K562 (cell line): ENCODE results near the gene IPO13. TPM values are rescaled to one million over a fixed set of nuclear protein-coding genes. Genes with fewer than 3 reads are reported as not detected.

ENCODE experiments used
- CHD1 ChIP-seq: fragments of 200-600 bp; sonication (generic); IDR thresholded peaks from one replicate; pipeline ENCODE4 v1.6.1; 2012; ENCODE audit warnings: mild to moderate bottlenecking, moderate library complexity, low read length, inconsistent platforms
- EZH2 ChIP-seq: IDR thresholded peaks from 2 replicates; pipeline ENCODE4 v1.6.1; 2012; ENCODE audit warnings: low read depth, mild to moderate bottlenecking, inconsistent platforms, low read length, borderline replicate concordance
- KLF16 ChIP-seq: IDR thresholded peaks from 2 replicates; pipeline ENCODE4 v1.6.1; 2016; ENCODE audit warnings: antibody characterized with exemption
- NRF1 ChIP-seq, 2 experiments: fragments of 450-650 bp; IDR thresholded peaks in 1 of 2; conservative IDR thresholded peaks in 1 of 2; 2 replicates each; pipeline ENCODE4 v1.6.1; 2014; ENCODE audit warnings: mild to moderate bottlenecking in 2 of 2
- PHF20 ChIP-seq: fragments of 450-650 bp; IDR thresholded peaks from 2 replicates; pipeline ENCODE4 v1.6.1; 2018; ENCODE audit not compliant: partially characterized antibody
- PRMT5 ChIP-seq: sonication (generic); formaldehyde crosslinking; IDR thresholded peaks from 2 replicates; pipeline ENCODE4 v1.5.0; 2020; ENCODE audit warnings: missing genetic modification reagents
- SP1 ChIP-seq: sonication (generic); formaldehyde crosslinking; IDR thresholded peaks from 2 replicates; pipeline ENCODE4 v1.8.1; 2022; ENCODE audit warnings: mild to moderate bottlenecking, missing genetic modification reagents
- TAF7 ChIP-seq: fragments of 450-650 bp; IDR thresholded peaks from 2 replicates; pipeline ENCODE4 v1.6.1; 2016; ENCODE audit warnings: missing genetic modification characterization, missing compliant biosample characterization
- XRCC3 ChIP-seq: fragments of 450-650 bp; IDR thresholded peaks from 2 replicates; pipeline ENCODE4 v1.6.1; 2017; ENCODE audit warnings: mild to moderate bottlenecking, moderate library complexity
- ZBTB17 ChIP-seq: fragments of 450-650 bp; formaldehyde crosslinking; IDR thresholded peaks from 2 replicates; pipeline ENCODE4 v1.4.0; 2020; ENCODE audit warnings: mild to moderate bottlenecking
- polyA plus RNA-seq, 8 experiments: library from polyadenylated mRNA; depleted of rRNA in 4 of 8; stranded (reverse) in 5 of 8; unstranded in 3 of 8; fragments of >200 nt; fragmentation: Nextera tagmentation in 2 of 8; fragmentation: Illumina TruSeq in 1 of 8; extraction: Ambion mirVana in 2 of 8; extraction: Trizol in 1 of 8; gene quantifications; 2 replicates each; pipeline versions ENCODE4 v1.2.1 to v1.2.3, GENCODE V29; 2011 to 2014; ENCODE audit warnings: inconsistent platforms in 1 of 8, missing spikeins in 1 of 8
- total RNA-seq, 7 experiments: library from RNA; depleted of rRNA in 6 of 7; stranded (reverse); fragments of >200 nt in 6 of 7; fragmentation: Illumina TruSeq in 2 of 7; extraction: Trizol in 2 of 7; gene quantifications; 2 replicates each; pipeline versions ENCODE4 v1.2.1 to v1.2.3, GENCODE V29; 2011 to 2021; ENCODE audit warnings: low replicate concordance in 1 of 7
- TF ChIP-seq, protein P1 (sequence below): fragments of 450-650 bp; IDR thresholded peaks from 2 replicates; pipeline ENCODE4 v1.6.1; 2017; ENCODE audit warnings: antibody characterized with exemption, mild to moderate bottlenecking
- TF ChIP-seq, protein P2 (sequence below): fragments of 450-650 bp; IDR thresholded peaks from 2 replicates; pipeline ENCODE4 v1.6.1; 2018; ENCODE audit not compliant: partially characterized antibody
- TF ChIP-seq, protein P3 (sequence below): sonication (generic); formaldehyde crosslinking; IDR thresholded peaks from 2 replicates; pipeline ENCODE4 v1.8.0; 2022; ENCODE audit warnings: missing genetic modification reagents, mild to moderate bottlenecking, borderline replicate concordance
- TF ChIP-seq, protein P4 (sequence below): fragments of 250-450 bp; sonication (Bioruptor Pico); IDR thresholded peaks from 2 replicates; pipeline ENCODE4 v1.5.0; 2021; ENCODE audit warnings: mild to moderate bottlenecking, borderline replicate concordance

The IPO13 gene
- total and polyA plus RNA-seq, 9 of the 15 experiments (the other 6 are each of a cell fraction or from before 2014, with no cell fraction given) = 7.0 to 30.8 (median 16.2) TPM

DNA sequence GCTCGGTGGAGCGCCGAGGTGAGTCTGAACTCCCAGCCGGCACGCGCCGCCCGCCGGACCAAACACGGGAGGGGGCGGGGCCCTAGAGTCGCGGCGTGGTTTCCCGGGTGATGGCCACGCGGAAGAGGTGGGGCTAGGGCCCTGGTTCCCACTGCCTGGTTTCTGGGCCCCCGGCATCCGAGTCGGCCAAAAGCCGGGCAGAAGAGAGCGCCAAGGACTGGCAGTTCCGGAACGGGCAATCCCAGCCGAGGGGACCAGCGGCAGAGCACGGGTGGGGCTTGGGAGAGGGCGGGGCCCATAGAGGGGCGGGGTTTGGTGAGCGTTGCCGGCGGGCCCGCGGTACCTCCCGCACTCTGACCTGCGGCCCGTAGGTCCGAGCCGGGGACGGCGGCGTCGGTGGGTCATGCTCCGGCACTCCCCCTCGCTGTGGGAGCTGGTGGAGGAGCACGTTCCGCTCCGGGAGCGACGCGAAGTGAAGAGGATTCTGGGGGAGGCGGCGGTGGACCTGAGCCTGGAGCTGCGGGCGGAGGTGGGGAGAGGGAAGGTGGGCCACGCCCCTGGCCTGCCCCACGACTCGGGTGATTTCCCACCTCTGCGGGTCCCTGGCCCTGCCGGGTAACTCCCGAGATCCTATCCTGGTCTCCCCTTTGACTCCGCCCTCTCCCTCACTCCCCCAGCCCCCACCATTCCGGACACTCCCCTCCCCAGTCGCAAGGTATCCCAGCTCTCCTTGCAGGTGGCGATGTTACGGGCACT is 44.9 kb downstream of the IPO13 start, which contains the start of gene CCDC24 (continued):
- TF ChIP-seq, protein P1, sequence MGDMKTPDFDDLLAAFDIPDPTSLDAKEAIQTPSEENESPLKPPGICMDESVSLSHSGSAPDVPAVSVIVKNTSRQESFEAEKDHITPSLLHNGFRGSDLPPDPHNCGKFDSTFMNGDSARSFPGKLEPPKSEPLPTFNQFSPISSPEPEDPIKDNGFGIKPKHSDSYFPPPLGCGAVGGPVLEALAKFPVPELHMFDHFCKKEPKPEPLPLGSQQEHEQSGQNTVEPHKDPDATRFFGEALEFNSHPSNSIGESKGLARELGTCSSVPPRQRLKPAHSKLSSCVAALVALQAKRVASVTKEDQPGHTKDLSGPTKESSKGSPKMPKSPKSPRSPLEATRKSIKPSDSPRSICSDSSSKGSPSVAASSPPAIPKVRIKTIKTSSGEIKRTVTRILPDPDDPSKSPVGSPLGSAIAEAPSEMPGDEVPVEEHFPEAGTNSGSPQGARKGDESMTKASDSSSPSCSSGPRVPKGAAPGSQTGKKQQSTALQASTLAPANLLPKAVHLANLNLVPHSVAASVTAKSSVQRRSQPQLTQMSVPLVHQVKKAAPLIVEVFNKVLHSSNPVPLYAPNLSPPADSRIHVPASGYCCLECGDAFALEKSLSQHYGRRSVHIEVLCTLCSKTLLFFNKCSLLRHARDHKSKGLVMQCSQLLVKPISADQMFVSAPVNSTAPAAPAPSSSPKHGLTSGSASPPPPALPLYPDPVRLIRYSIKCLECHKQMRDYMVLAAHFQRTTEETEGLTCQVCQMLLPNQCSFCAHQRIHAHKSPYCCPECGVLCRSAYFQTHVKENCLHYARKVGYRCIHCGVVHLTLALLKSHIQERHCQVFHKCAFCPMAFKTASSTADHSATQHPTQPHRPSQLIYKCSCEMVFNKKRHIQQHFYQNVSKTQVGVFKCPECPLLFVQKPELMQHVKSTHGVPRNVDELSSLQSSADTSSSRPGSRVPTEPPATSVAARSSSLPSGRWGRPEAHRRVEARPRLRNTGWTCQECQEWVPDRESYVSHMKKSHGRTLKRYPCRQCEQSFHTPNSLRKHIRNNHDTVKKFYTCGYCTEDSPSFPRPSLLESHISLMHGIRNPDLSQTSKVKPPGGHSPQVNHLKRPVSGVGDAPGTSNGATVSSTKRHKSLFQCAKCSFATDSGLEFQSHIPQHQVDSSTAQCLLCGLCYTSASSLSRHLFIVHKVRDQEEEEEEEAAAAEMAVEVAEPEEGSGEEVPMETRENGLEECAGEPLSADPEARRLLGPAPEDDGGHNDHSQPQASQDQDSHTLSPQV = 0 out of 2 replicates have a peak, but pooled peaks have one; percentile 61
- TF ChIP-seq, protein P2, sequence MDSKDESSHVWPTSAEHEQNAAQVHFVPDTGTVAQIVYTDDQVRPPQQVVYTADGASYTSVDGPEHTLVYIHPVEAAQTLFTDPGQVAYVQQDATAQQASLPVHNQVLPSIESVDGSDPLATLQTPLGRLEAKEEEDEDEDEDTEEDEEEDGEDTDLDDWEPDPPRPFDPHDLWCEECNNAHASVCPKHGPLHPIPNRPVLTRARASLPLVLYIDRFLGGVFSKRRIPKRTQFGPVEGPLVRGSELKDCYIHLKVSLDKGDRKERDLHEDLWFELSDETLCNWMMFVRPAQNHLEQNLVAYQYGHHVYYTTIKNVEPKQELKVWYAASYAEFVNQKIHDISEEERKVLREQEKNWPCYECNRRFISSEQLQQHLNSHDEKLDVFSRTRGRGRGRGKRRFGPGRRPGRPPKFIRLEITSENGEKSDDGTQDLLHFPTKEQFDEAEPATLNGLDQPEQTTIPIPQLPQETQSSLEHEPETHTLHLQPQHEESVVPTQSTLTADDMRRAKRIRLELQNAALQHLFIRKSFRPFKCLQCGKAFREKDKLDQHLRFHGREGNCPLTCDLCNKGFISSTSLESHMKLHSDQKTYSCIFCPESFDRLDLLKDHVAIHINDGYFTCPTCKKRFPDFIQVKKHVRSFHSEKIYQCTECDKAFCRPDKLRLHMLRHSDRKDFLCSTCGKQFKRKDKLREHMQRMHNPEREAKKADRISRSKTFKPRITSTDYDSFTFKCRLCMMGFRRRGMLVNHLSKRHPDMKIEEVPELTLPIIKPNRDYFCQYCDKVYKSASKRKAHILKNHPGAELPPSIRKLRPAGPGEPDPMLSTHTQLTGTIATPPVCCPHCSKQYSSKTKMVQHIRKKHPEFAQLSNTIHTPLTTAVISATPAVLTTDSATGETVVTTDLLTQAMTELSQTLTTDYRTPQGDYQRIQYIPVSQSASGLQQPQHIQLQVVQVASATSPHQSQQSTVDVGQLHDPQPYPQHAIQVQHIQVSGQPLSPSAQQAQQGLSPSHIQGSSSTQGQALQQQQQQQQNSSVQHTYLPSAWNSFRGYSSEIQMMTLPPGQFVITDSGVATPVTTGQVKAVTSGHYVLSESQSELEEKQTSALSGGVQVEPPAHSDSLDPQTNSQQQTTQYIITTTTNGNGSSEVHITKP = peak; percentile 77
- TF ChIP-seq PHF20 (peak; percentile 40), PRMT5 (no peak), SP1 (CRISPR knock-in tag) (peak; percentile 91), KLF16 (no peak; the same call in 1 of the 2 replicates), ZBTB17 (CRISPR knock-in tag) (0 out of 2 replicates have a peak, but pooled peaks have one; percentile 72), EZH2 (no peak), XRCC3 (no peak), TAF7 (tag) (no peak), NRF1 (conservative IDR thresholded peaks at IDR 0.05 in 1 of 2, IDR thresholded peaks at IDR 0.05 in 1 of 2) (peak in 1 of 2 experiments; percentile 42; a peak in 3 of 4 replicates), CHD1 (no peak)
- TF ChIP-seq, protein P3, sequence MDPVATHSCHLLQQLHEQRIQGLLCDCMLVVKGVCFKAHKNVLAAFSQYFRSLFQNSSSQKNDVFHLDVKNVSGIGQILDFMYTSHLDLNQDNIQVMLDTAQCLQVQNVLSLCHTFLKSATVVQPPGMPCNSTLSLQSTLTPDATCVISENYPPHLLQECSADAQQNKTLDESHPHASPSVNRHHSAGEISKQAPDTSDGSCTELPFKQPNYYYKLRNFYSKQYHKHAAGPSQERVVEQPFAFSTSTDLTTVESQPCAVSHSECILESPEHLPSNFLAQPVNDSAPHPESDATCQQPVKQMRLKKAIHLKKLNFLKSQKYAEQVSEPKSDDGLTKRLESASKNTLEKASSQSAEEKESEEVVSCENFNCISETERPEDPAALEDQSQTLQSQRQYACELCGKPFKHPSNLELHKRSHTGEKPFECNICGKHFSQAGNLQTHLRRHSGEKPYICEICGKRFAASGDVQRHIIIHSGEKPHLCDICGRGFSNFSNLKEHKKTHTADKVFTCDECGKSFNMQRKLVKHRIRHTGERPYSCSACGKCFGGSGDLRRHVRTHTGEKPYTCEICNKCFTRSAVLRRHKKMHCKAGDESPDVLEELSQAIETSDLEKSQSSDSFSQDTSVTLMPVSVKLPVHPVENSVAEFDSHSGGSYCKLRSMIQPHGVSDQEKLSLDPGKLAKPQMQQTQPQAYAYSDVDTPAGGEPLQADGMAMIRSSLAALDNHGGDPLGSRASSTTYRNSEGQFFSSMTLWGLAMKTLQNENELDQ (CRISPR knock-in tag) = 0 out of 2 replicates have a peak, but pooled peaks have one; percentile 16
- TF ChIP-seq, protein P4, sequence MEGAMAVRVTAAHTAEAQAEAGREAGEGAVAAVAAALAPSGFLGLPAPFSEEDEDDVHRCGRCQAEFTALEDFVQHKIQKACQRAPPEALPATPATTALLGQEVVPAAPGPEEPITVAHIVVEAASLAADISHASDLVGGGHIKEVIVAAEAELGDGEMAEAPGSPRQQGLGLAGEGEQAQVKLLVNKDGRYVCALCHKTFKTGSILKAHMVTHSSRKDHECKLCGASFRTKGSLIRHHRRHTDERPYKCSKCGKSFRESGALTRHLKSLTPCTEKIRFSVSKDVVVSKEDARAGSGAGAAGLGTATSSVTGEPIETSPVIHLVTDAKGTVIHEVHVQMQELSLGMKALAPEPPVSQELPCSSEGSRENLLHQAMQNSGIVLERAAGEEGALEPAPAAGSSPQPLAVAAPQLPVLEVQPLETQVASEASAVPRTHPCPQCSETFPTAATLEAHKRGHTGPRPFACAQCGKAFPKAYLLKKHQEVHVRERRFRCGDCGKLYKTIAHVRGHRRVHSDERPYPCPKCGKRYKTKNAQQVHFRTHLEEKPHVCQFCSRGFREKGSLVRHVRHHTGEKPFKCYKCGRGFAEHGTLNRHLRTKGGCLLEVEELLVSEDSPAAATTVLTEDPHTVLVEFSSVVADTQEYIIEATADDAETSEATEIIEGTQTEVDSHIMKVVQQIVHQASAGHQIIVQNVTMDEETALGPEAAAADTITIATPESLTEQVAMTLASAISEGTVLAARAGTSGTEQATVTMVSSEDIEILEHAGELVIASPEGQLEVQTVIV (CRISPR knock-in tag) = no peak
